SK-N-SH treated with all-trans-retinoic acid at 6 μM for 48 hours (cell line): ENCODE measurements around the gene OS9.

Experiments used
- ATAC-seq: fragments of 200-7000 bp; cut with Tn5 transposase; 3 replicates; pipeline ENCODE4 v1.9.1; 2020; ENCODE audit warnings: mild to moderate bottlenecking, moderate library complexity
- ARNTL ChIP-seq: fragments of 450-650 bp; formaldehyde crosslinking; IDR thresholded peaks from 2 replicates; pipeline ENCODE4 v1.5.0; 2020; ENCODE audit warnings: low read depth, mild to moderate bottlenecking, moderate library complexity, borderline replicate concordance
- BACH2 ChIP-seq: fragments of 250-450 bp; sonication (Bioruptor Pico); IDR thresholded peaks from 2 replicates; pipeline ENCODE4 v1.9.0; 2021; ENCODE audit warnings: mild to moderate bottlenecking, borderline replicate concordance
- GLIS3 ChIP-seq: fragments of 250-450 bp; sonication (Bioruptor Pico); IDR thresholded peaks from 2 replicates; pipeline ENCODE4 v1.5.0; 2020; ENCODE audit warnings: mild to moderate bottlenecking, moderate library complexity
- ISL1 ChIP-seq: fragments of 250-450 bp; sonication (Bioruptor Pico); IDR thresholded peaks from 2 replicates; pipeline ENCODE4 v2.1.2; 2022; ENCODE audit warnings: mild to moderate bottlenecking, moderate library complexity
- OSR1 ChIP-seq: fragments of 250-450 bp; sonication (Bioruptor Pico); IDR thresholded peaks from 2 replicates; pipeline ENCODE4 v1.8.0; 2022; ENCODE audit warnings: moderate library complexity, mild to moderate bottlenecking, inconsistent platforms
- PPARA ChIP-seq: fragments of 250-450 bp; sonication (Bioruptor Pico); IDR thresholded peaks from 2 replicates; pipeline ENCODE4 v1.5.0; 2020; ENCODE audit warnings: mild to moderate bottlenecking, borderline replicate concordance
- SNAI2 ChIP-seq: fragments of 250-450 bp; sonication (Bioruptor Pico); IDR thresholded peaks from 2 replicates; pipeline ENCODE4 v1.5.0; 2020; ENCODE audit warnings: mild to moderate bottlenecking, moderate library complexity
- TOX ChIP-seq: fragments of 250-450 bp; sonication (Bioruptor Pico); IDR thresholded peaks from 2 replicates; pipeline ENCODE4 v1.8.0; 2021; ENCODE audit warnings: mild to moderate bottlenecking, moderate library complexity, borderline replicate concordance
- ZC3H10 ChIP-seq: fragments of 250-450 bp; sonication (Bioruptor Pico); IDR thresholded peaks from 2 replicates; pipeline ENCODE4 v1.5.1; 2021; ENCODE audit warnings: mild to moderate bottlenecking, moderate library complexity
- ZFP3 ChIP-seq: fragments of 250-450 bp; sonication (Bioruptor Pico); IDR thresholded peaks from 2 replicates; pipeline ENCODE4 v1.5.0; 2020; ENCODE audit warnings: mild to moderate bottlenecking, moderate library complexity
- ZFP30 ChIP-seq: fragments of 450-650 bp; formaldehyde crosslinking; IDR thresholded peaks from 2 replicates; pipeline ENCODE4 v1.5.0; 2022; ENCODE audit warnings: mild to moderate bottlenecking, moderate library complexity
- ZNF565 ChIP-seq: fragments of 450-650 bp; formaldehyde crosslinking; conservative IDR thresholded peaks from 2 replicates; pipeline ENCODE4 v1.5.0; 2020; ENCODE audit warnings: low read depth, mild to moderate bottlenecking, moderate library complexity
- ZNF70 ChIP-seq: fragments of 450-650 bp; formaldehyde crosslinking; IDR thresholded peaks from 2 replicates; pipeline ENCODE4 v1.5.0; 2020; ENCODE audit warnings: mild to moderate bottlenecking, moderate library complexity
- ZNF8 ChIP-seq: fragments of 450-650 bp; formaldehyde crosslinking; IDR thresholded peaks from 2 replicates; pipeline ENCODE4 v1.5.0; 2020; ENCODE audit warnings: mild to moderate bottlenecking, moderate library complexity
- TF ChIP-seq, protein P1 (sequence below): fragments of 250-450 bp; sonication (Bioruptor Pico); IDR thresholded peaks from 2 replicates; pipeline ENCODE4 v1.5.0; 2020; ENCODE audit warnings: mild to moderate bottlenecking, moderate library complexity
- TF ChIP-seq, protein P2 (sequence below): fragments of 250-450 bp; sonication (Bioruptor Pico); IDR thresholded peaks from 2 replicates; pipeline ENCODE4 v1.5.1; 2020; ENCODE audit warnings: low read depth, mild to moderate bottlenecking, moderate library complexity
- TF ChIP-seq, protein P3 (sequence below): fragments of 250-450 bp; sonication (Bioruptor Pico); IDR thresholded peaks from 2 replicates; pipeline ENCODE4 v1.8.0; 2020; ENCODE audit warnings: mild to moderate bottlenecking, moderate library complexity, borderline replicate concordance
- TF ChIP-seq, protein P4 (sequence below): fragments of 250-450 bp; sonication (Bioruptor Pico); IDR thresholded peaks from 2 replicates; pipeline ENCODE4 v1.8.0; 2021; ENCODE audit warnings: low read depth, mild to moderate bottlenecking, moderate library complexity, borderline replicate concordance

OS9 gene

DNA sequence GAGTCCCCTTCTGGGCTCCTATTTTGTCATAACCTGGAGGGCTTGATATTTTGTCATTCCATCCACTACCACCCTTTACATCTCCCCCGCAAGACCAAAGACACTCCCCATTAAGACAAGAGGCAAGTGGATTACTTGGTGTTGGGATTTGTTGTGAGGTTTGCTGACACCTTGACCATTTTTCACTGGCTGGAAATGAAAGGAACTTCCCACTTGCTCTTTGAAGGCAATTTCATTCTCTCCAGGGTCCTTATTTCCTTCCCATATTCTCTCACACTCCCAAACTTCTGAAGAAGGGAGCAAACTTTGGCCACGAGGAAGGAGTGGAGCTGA is 29.7 kb downstream of the OS9 start:
- ATAC-seq, result no peak
- no peak for TF ChIP-seq ZNF70 (CRISPR knock-in tag)
- TF ChIP-seq ZFP30 (CRISPR knock-in tag), result no peak
- TF ChIP-seq, protein P1, sequence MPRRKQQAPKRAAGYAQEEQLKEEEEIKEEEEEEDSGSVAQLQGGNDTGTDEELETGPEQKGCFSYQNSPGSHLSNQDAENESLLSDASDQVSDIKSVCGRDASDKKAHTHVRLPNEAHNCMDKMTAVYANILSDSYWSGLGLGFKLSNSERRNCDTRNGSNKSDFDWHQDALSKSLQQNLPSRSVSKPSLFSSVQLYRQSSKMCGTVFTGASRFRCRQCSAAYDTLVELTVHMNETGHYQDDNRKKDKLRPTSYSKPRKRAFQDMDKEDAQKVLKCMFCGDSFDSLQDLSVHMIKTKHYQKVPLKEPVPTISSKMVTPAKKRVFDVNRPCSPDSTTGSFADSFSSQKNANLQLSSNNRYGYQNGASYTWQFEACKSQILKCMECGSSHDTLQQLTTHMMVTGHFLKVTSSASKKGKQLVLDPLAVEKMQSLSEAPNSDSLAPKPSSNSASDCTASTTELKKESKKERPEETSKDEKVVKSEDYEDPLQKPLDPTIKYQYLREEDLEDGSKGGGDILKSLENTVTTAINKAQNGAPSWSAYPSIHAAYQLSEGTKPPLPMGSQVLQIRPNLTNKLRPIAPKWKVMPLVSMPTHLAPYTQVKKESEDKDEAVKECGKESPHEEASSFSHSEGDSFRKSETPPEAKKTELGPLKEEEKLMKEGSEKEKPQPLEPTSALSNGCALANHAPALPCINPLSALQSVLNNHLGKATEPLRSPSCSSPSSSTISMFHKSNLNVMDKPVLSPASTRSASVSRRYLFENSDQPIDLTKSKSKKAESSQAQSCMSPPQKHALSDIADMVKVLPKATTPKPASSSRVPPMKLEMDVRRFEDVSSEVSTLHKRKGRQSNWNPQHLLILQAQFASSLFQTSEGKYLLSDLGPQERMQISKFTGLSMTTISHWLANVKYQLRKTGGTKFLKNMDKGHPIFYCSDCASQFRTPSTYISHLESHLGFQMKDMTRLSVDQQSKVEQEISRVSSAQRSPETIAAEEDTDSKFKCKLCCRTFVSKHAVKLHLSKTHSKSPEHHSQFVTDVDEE (CRISPR knock-in tag), result no peak
- TF ChIP-seq ISL1 (CRISPR knock-in tag), result no peak
- TF ChIP-seq, protein P2, sequence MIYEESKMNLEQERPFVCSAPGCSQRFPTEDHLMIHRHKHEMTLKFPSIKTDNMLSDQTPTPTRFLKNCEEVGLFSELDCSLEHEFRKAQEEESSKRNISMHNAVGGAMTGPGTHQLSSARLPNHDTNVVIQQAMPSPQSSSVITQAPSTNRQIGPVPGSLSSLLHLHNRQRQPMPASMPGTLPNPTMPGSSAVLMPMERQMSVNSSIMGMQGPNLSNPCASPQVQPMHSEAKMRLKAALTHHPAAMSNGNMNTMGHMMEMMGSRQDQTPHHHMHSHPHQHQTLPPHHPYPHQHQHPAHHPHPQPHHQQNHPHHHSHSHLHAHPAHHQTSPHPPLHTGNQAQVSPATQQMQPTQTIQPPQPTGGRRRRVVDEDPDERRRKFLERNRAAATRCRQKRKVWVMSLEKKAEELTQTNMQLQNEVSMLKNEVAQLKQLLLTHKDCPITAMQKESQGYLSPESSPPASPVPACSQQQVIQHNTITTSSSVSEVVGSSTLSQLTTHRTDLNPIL (CRISPR knock-in tag), result no peak
- no peak for TF ChIP-seq BACH2
- TF ChIP-seq, protein P3, sequence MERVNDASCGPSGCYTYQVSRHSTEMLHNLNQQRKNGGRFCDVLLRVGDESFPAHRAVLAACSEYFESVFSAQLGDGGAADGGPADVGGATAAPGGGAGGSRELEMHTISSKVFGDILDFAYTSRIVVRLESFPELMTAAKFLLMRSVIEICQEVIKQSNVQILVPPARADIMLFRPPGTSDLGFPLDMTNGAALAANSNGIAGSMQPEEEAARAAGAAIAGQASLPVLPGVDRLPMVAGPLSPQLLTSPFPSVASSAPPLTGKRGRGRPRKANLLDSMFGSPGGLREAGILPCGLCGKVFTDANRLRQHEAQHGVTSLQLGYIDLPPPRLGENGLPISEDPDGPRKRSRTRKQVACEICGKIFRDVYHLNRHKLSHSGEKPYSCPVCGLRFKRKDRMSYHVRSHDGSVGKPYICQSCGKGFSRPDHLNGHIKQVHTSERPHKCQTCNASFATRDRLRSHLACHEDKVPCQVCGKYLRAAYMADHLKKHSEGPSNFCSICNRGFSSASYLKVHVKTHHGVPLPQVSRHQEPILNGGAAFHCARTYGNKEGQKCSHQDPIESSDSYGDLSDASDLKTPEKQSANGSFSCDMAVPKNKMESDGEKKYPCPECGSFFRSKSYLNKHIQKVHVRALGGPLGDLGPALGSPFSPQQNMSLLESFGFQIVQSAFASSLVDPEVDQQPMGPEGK (CRISPR knock-in tag), result no peak
- no peak for TF ChIP-seq ZNF565 (CRISPR knock-in tag)
- no peak for TF ChIP-seq TOX
- no peak for TF ChIP-seq OSR1 (CRISPR knock-in tag)
- no peak for TF ChIP-seq ZC3H10
- TF ChIP-seq ZNF8 (CRISPR knock-in tag), result no peak
- no peak for TF ChIP-seq SNAI2 (CRISPR knock-in tag)
- no peak for TF ChIP-seq ZFP3 (CRISPR knock-in tag)
- no peak for TF ChIP-seq ARNTL
- TF ChIP-seq, protein P4, sequence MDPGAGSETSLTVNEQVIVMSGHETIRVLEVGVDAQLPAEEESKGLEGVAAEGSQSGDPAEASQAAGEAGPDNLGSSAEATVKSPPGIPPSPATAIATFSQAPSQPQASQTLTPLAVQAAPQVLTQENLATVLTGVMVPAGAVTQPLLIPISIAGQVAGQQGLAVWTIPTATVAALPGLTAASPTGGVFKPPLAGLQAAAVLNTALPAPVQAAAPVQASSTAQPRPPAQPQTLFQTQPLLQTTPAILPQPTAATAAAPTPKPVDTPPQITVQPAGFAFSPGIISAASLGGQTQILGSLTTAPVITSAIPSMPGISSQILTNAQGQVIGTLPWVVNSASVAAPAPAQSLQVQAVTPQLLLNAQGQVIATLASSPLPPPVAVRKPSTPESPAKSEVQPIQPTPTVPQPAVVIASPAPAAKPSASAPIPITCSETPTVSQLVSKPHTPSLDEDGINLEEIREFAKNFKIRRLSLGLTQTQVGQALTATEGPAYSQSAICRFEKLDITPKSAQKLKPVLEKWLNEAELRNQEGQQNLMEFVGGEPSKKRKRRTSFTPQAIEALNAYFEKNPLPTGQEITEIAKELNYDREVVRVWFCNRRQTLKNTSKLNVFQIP (CRISPR knock-in tag), result no peak
- TF ChIP-seq GLIS3 (CRISPR knock-in tag), result no peak
- no peak for TF ChIP-seq PPARA

DNA sequence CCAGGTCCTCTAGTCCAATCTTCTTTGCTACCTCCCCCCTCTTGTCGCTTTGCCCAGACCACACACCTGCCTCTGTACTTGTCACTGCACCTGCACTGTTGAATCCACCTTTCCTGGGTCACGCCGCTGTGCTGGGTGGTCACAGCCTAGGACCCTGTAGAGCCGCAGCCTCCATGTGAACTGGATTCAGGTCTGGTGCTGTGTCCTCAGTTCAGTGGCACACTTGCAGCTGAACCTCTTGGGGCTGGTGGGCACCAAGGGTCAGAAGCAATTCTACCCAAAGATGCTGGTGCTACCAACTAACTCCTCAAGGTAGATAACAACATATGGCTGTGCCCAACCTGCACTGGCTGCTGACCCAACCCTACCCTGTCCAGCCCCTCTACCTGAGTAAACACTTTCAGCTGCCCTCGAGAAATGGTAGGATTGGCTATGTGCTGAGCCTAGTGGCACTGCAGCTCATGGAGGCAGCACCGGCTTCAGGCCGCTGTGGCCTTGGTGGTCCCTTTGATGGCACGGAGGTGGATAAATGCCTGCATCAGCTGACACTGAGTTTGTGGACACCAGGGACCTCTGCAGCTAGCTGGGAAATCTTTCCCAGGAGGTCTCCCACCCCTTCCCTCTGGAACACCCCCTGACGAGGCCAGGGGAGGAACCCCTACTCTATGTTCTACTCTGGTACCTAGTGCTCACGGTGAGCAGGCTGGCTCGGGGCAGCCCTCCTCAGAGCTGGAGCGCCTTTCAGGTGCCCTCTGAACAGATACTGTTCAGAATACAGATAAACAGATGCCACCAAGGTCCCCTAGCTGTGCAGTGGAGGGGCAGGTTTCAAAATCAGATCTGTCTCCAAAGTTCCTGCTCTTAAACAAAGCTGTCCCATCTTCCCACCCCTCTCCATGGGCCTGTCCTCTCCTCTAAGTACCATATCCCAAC is 30.3 kb downstream of the OS9 start:
- TF ChIP-seq, protein P4 (CRISPR knock-in tag), result no peak
- TF ChIP-seq TOX (no peak), SNAI2 (CRISPR knock-in tag) (no peak), PPARA (no peak)
- TF ChIP-seq, protein P1 (CRISPR knock-in tag), result no peak
- TF ChIP-seq, protein P2 (CRISPR knock-in tag), result no peak
- ATAC-seq, result no peak
